Endothelial cell of umbilical vein (primary cell): ENCODE data around the gene TFG. TPM values are rescaled to one million over a fixed set of nuclear protein-coding genes. Genes with fewer than 3 reads are reported as not detected.

Experiments used
- BruUV-seq: library from RNA; stranded (reverse); fragments of 400-500 nt; replicated peaks from 2 replicates; lab custom pipeline; 2021; lab: Mats Ljungman, UMichigan
- CTCF ChIA-PET: fragments of 300-600, 350-600 bp; sonication (Branson Sonifier 250); formaldehyde crosslinking; loops from one replicate; lab custom pipeline; 2021; ENCODE audit warnings: antibody characterized with exemption, inconsistent platforms; lab: Charles Lee
- POLR2A ChIA-PET: fragments of 300-600, 350-600 bp; sonication (Branson Sonifier 250); formaldehyde crosslinking; loops from one replicate; lab custom pipeline; 2021; ENCODE audit warnings: antibody characterized with exemption, inconsistent platforms; lab: Charles Lee
- DNase-seq: peaks from one replicate; pipeline ENCODE4 v3.0.0-alpha.2; 2011; ENCODE audit warnings: low read depth, low spot score
- FAIRE-seq: peaks from 2 replicates; lab custom pipeline; 2011; peaks lifted over from hg19 to GRCh38; lab: Jason Lieb, UNC
- H2AFZ ChIP-seq: 2 replicates; pipeline ENCODE4 v1.6.0; 2012; ENCODE audit warnings: low read depth, low read length, control low read depth, inconsistent platforms
- H3K27ac ChIP-seq: 2 replicates; pipeline ENCODE4 v1.5.1; 2011; ENCODE audit warnings: low read depth, mild to moderate bottlenecking, control low read depth, low read length, moderate library complexity; ENCODE audit not compliant: insufficient read depth
- H3K27me3 ChIP-seq, 2 experiments: 2 replicates each; pipeline versions ENCODE4 v1.6.0 to v1.6.1; 2011; ENCODE audit warnings: low read length in 2 of 2, mixed read lengths in 1 of 2; ENCODE audit not compliant: control insufficient read depth in 2 of 2, insufficient read depth in 2 of 2
- H3K36me3 ChIP-seq, 2 experiments: 2 replicates in 1 of 2; 3 replicates in 1 of 2; pipeline ENCODE4 v1.5.1; 2011; ENCODE audit warnings: low read length in 2 of 2, mild to moderate bottlenecking in 1 of 2, moderate library complexity in 1 of 2; ENCODE audit not compliant: control insufficient read depth in 2 of 2, insufficient read depth in 2 of 2; ENCODE audit errors: extremely low read depth in 1 of 2
- H3K4me1 ChIP-seq: 3 replicates; pipeline ENCODE4 v1.5.1; 2011; ENCODE audit warnings: mild to moderate bottlenecking, low read length; ENCODE audit not compliant: control insufficient read depth, insufficient read depth; ENCODE audit errors: extremely low read depth
- H3K4me2 ChIP-seq: 2 replicates; pipeline ENCODE4 v1.6.1; 2011; ENCODE audit warnings: low read length, control low read depth, mixed read lengths; ENCODE audit not compliant: insufficient read depth
- H3K4me3 ChIP-seq, 3 experiments: fragments of 200-600 bp in 1 of 3; sonication (generic), shearing (Covaris generic) in 1 of 3; replicated peaks in 1 of 3; 2 replicates each; pipeline ENCODE4 v1.5.1; 2011 to 2016; ENCODE audit warnings: control low read depth in 3 of 3, low read length in 3 of 3, mild to moderate bottlenecking in 2 of 3, inconsistent platforms in 1 of 3, low read depth in 1 of 3, moderate library complexity in 1 of 3; ENCODE audit not compliant: insufficient read depth in 1 of 3
- H3K79me2 ChIP-seq: 2 replicates; pipeline ENCODE4 v1.6.0; 2012; ENCODE audit warnings: low read length, inconsistent platforms; ENCODE audit not compliant: control insufficient read depth, insufficient read depth
- H3K9ac ChIP-seq: replicated peaks from 2 replicates; pipeline ENCODE3; 2011; ENCODE audit warnings: low read length, control low read depth; ENCODE audit not compliant: insufficient read depth; ENCODE audit errors: extremely low read depth
- H3K9me1 ChIP-seq: replicated peaks from 3 replicates; pipeline ENCODE4 v1.6.0; 2011; ENCODE audit warnings: mild to moderate bottlenecking, low read length; ENCODE audit not compliant: control insufficient read depth, insufficient read depth; ENCODE audit errors: extremely low read depth
- H3K9me3 ChIP-seq: replicated peaks from 2 replicates; pipeline ENCODE4 v1.5.1; 2012; ENCODE audit warnings: low read length, inconsistent platforms; ENCODE audit not compliant: control insufficient read depth, insufficient read depth
- H4K20me1 ChIP-seq: replicated peaks from 2 replicates; pipeline ENCODE3; 2011; ENCODE audit warnings: mild to moderate bottlenecking, low read length; ENCODE audit not compliant: control insufficient read depth, insufficient read depth; ENCODE audit errors: extremely low read depth
- CTCF ChIP-seq, 2 donors: IDR thresholded peaks; 1 replicate in 1 of 2; 2 replicates in 1 of 2; pipeline ENCODE4 v1.5.1; 2011; ENCODE audit warnings: low read length in 2 of 2, mild to moderate bottlenecking in 2 of 2, moderate library complexity in 2 of 2, control low read depth in 1 of 2, inconsistent platforms in 1 of 2, low read depth in 1 of 2; ENCODE audit not compliant: insufficient read depth in 1 of 2; ENCODE audit errors: extremely low read depth in 1 of 2
- EZH2 ChIP-seq: IDR thresholded peaks from 2 replicates; pipeline ENCODE4 v1.6.1; 2012; ENCODE audit warnings: borderline replicate concordance, low read depth, mild to moderate bottlenecking, moderate library complexity, low read length, inconsistent platforms; ENCODE audit not compliant: severe bottlenecking
- FOS ChIP-seq: IDR thresholded peaks from 2 replicates; pipeline ENCODE4 v1.6.1; 2011; ENCODE audit warnings: mild to moderate bottlenecking, low read length, moderate library complexity, borderline replicate concordance; ENCODE audit not compliant: insufficient read depth
- GATA2 ChIP-seq: IDR thresholded peaks from 2 replicates; pipeline ENCODE4 v1.7.0; 2011; ENCODE audit warnings: low read depth, mild to moderate bottlenecking, moderate library complexity, mixed read lengths, low read length; ENCODE audit not compliant: insufficient read length, insufficient read depth
- JUN ChIP-seq: IDR thresholded peaks from 2 replicates; pipeline ENCODE4 v1.6.1; 2011; ENCODE audit warnings: borderline replicate concordance, low read depth; ENCODE audit not compliant: insufficient read length, insufficient read depth
- MAX ChIP-seq: IDR thresholded peaks from 2 replicates; pipeline ENCODE4 v1.6.1; 2011; ENCODE audit not compliant: insufficient read depth, insufficient read length
- MYC ChIP-seq: IDR thresholded peaks from one replicate; pipeline ENCODE4 v1.6.1; 2011; ENCODE audit warnings: mild to moderate bottlenecking, low read depth, low read length
- POLR2A ChIP-seq: IDR thresholded peaks from 2 replicates; pipeline ENCODE4 v1.6.1; 2012; ENCODE audit warnings: low read depth, mild to moderate bottlenecking, control low read depth, low read length
- POLR2AphosphoS5 ChIP-seq: IDR thresholded peaks from 2 replicates; pipeline ENCODE4 v1.6.1; 2012; ENCODE audit warnings: low read depth, mild to moderate bottlenecking, control low read depth, low read length, moderate library complexity; ENCODE audit not compliant: insufficient read depth
- dilution Hi-C: fragments of 300-500 bp; cut with MboI; formaldehyde crosslinking; loops from one replicate; pipeline ENCODE4 v1.15.0; 2019; ENCODE audit warnings: low sequenced_read_pairs; ENCODE audit not compliant: extremely low pct_ligation_motif_present
- intact Hi-C: fragments of 100-400 bp; cut with micrococcal nuclease; formaldehyde crosslinking; loops from one replicate; pipeline ENCODE4 v1.10.0; 2022
- polyA plus RNA-seq, 4 experiments: library from polyadenylated mRNA; depleted of rRNA in 3 of 4; stranded (reverse) in 3 of 4; unstranded in 1 of 4; fragments of >200 nt; gene quantifications; 2 replicates each; pipeline versions ENCODE4 v1.2.1 to v1.2.3, GENCODE V29; 2011 to 2012; ENCODE audit warnings: missing spikeins in 1 of 4
- total RNA-seq: library from RNA; stranded (reverse); gene quantifications from 2 replicates; pipeline ENCODE4 v1.2.3, GENCODE V29; 2021

TFG gene
- total and polyA plus RNA-seq, 2 donors (not counting 3 experiments of a cell fraction or from before 2014, with no cell fraction given) = 106 to 154 TPM

- DNase-seq (no peak), FAIRE-seq (no peak)
- no peak for TF ChIP-seq MYC
- TF ChIP-seq JUN = no peak
- Histone ChIP-seq H3K36me3 (no peaks in the 10 kb centered on the region), H4K20me1 (no peaks in the 10 kb centered on the region), H3K27ac (no peak overlapping the region), H3K9ac (no peak overlapping the region), H3K9me3 (no peaks in the 10 kb centered on the region), H3K4me3 (no peak overlapping the region), H2AFZ (no peak overlapping the region), H3K27me3 (no peaks in the 10 kb centered on the region), H3K79me2 (no peaks in the 10 kb centered on the region), H3K4me2 (no peak overlapping the region), H3K9me1 (no peaks in the 10 kb centered on the region), H3K4me1 (no peaks in the 10 kb centered on the region)
- BruUV-seq = no TSS peak
- POLR2A ChIA-PET = no interaction called here
- CTCF ChIA-PET = interaction anchor here (1.5 kb wide), 1 partner anchor 21 kb away, joined by 3 read pairs; no protein-coding TSS in a partner anchor
- intact Hi-C loops = no loop called here
- dilution Hi-C loops = no loop called here
Measured at GRCh38 chr3:100776746-100777145, 67.5 kb downstream of the TFG start.

- FAIRE-seq = no peak
- ChIA-PET POLR2A (no interaction called here), CTCF (interaction anchor here (1.5 kb wide), 1 partner anchor 20 kb away, joined by 3 read pairs; no protein-coding TSS in a partner anchor)
- H3K36me3 ChIP-seq = no peaks in the 10 kb centered on the region
- no peak overlapping the region for H3K27ac ChIP-seq
- no peak overlapping the region for H2AFZ ChIP-seq
- BruUV-seq = no TSS peak
- no peaks in the 10 kb centered on the region for H4K20me1 ChIP-seq
- dilution Hi-C loops = no loop called here
- H3K27me3 ChIP-seq = no peaks in the 10 kb centered on the region
- intact Hi-C loops = no loop called here
- no peaks in the 10 kb centered on the region for H3K9me3 ChIP-seq
- no peaks in the 10 kb centered on the region for H3K79me2 ChIP-seq
- H3K4me2 ChIP-seq = no peak overlapping the region
- H3K9me1 ChIP-seq = no peaks in the 10 kb centered on the region
- no peak for TF ChIP-seq JUN
- TF ChIP-seq MAX = no peak
- no peak for TF ChIP-seq CTCF (IDR thresholded peaks at IDR 0.05; ENCODE audit: extremely low read depth in 1 of 2, insufficient read depth in 1 of 2, low read depth in 1 of 2, low read length in 2 of 2)
- TF ChIP-seq POLR2A = no peak
- no peak for TF ChIP-seq GATA2
- no peak for TF ChIP-seq MYC
- TF ChIP-seq EZH2 = no peak
- no peak for TF ChIP-seq POLR2AphosphoS5
- TF ChIP-seq FOS = no peak
- DNase-seq = no peak
- no peak overlapping the region for H3K4me3 ChIP-seq
- no peak overlapping the region for H3K9ac ChIP-seq
- no peaks in the 10 kb centered on the region for H3K4me1 ChIP-seq
Measured at GRCh38 chr3:100777271-100777670, 68.0 kb downstream of the TFG start.
